ENCODE results near the gene RORB.

Gene RORB

DNA sequence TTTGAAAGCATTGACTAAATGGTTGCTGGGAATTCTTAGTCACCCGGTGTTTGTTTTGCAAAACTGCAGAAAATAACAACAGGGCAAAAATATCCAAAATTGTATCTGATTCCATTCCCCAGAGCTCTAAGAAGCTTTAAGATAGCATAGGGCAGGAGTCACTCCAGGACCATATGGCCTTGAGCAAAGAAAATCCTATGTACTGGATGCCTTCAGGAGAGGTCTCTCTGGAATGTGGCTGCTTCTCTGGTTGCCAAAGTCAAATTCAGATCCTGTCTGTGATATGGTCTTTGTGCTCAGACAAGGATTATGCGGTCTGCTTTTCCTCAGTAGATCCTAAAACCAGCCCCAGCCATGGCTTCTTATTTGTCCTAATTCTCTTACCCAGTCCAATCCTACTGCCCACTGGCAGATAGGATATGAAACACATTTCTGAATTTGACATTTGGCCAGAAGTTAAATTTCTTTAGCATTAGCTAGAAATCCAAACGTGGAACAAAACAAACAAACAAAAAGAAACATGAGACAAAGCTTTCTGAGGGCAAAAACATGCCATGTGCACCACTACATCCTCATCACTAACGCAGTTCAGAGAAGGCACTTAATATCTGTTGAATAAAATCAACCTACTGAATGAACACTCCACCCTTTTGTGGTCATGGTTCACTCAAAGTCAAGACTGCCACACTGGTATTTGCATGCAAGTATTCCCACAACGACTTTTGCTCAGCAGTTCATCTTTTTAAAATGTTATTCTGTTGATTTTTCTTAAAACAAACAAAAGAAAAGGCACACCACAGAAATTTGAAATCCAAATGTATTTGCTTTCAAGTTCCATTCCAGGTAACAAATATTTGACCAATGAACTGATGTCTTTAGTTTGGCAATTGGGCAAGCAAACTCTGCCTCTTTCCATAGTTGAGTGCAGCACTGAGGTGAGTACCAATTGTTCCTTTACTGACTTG is 224.8 kb downstream of the RORB start:
- no peak overlapping the region for H3K9ac ChIP-seq (ENCODE audit: low read length)
- H3F3A ChIP-seq (ENCODE audit: insufficient read depth, low read length) = no peaks in the 10 kb centered on the region
- no peak overlapping the region for H3K27ac ChIP-seq (ENCODE audit: low read length)
- H3K9me3 ChIP-seq (replicated peaks; ENCODE audit: insufficient read depth, low read length) = no peaks in the 10 kb centered on the region
- H4K20me1 ChIP-seq (ENCODE audit: insufficient read depth, low read length) = no peaks in the 10 kb centered on the region
- H3K4me3 ChIP-seq (ENCODE audit: low read length) = no peak overlapping the region
- H3K79me2 ChIP-seq (ENCODE audit: low read length) = no peaks in the 10 kb centered on the region
- H3K4me2 ChIP-seq (ENCODE audit: low read depth, low read length) = no peak overlapping the region
- no peaks in the 10 kb centered on the region for H3K36me3 ChIP-seq (replicated peaks; ENCODE audit: insufficient read depth, low read length)
- TF ChIP-seq EZH2 (optimal IDR thresholded peaks at IDR 0.05; ENCODE audit: low read depth, low read length) = no peak
- TF ChIP-seq, protein P1, sequence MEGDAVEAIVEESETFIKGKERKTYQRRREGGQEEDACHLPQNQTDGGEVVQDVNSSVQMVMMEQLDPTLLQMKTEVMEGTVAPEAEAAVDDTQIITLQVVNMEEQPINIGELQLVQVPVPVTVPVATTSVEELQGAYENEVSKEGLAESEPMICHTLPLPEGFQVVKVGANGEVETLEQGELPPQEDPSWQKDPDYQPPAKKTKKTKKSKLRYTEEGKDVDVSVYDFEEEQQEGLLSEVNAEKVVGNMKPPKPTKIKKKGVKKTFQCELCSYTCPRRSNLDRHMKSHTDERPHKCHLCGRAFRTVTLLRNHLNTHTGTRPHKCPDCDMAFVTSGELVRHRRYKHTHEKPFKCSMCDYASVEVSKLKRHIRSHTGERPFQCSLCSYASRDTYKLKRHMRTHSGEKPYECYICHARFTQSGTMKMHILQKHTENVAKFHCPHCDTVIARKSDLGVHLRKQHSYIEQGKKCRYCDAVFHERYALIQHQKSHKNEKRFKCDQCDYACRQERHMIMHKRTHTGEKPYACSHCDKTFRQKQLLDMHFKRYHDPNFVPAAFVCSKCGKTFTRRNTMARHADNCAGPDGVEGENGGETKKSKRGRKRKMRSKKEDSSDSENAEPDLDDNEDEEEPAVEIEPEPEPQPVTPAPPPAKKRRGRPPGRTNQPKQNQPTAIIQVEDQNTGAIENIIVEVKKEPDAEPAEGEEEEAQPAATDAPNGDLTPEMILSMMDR (IDR thresholded peaks at IDR 0.05; ENCODE audit: low read length) = no peak
- no peak for TF ChIP-seq EZH2phosphoT487 (IDR thresholded peaks at IDR 0.05; ENCODE audit: low read length)
- no peak for DNase-seq
- H2AFZ ChIP-seq (ENCODE audit: low read length) = no peak overlapping the region
- no peaks in the 10 kb centered on the region for H3K27me3 ChIP-seq (replicated peaks; ENCODE audit: insufficient read depth, low read length)
- no peaks in the 10 kb centered on the region for H3K9me2 ChIP-seq (replicated peaks; ENCODE audit: insufficient read depth, low read length)
- no peaks in the 10 kb centered on the region for H3K4me1 ChIP-seq (ENCODE audit: low read length)

DNA sequence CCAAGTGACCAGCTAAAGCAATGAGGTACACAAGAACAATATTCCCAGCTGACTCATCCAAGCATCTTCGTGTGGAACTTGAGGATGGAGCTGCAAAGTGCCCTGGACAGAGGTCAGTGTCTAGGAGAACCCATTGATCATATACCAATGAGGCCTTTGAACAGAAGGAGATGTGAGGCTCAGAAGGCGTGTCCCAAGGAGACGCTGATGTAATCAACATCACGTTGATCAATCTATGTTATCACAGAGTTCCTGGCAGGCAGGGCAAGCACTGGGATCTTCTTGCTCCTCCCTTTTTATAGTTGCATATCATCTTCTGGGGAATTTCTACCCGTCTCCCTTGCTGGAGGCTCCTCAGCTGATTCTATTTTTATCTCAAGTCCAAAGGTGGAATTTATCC is 227.2 kb downstream of the RORB start:
- no peaks in the 10 kb centered on the region for H3K27me3 ChIP-seq (replicated peaks; ENCODE audit: insufficient read depth, low read length)
- no peaks in the 10 kb centered on the region for H3F3A ChIP-seq (ENCODE audit: insufficient read depth, low read length)
- no peaks in the 10 kb centered on the region for H3K9me2 ChIP-seq (replicated peaks; ENCODE audit: insufficient read depth, low read length)
- no peaks in the 10 kb centered on the region for H3K4me1 ChIP-seq (ENCODE audit: low read length)
- H2AFZ ChIP-seq (ENCODE audit: low read length) = no peak overlapping the region
- DNase-seq = no peak
- H3K79me2 ChIP-seq (ENCODE audit: low read length) = no peaks in the 10 kb centered on the region
- no peaks in the 10 kb centered on the region for H3K36me3 ChIP-seq (replicated peaks; ENCODE audit: insufficient read depth, low read length)
- H3K9me3 ChIP-seq (replicated peaks; ENCODE audit: insufficient read depth, low read length) = no peaks in the 10 kb centered on the region
- no peak overlapping the region for H3K4me3 ChIP-seq (ENCODE audit: low read length)
- H3K4me2 ChIP-seq (ENCODE audit: low read depth, low read length) = no peak overlapping the region
- no peak overlapping the region for H3K27ac ChIP-seq (ENCODE audit: low read length)
- no peaks in the 10 kb centered on the region for H4K20me1 ChIP-seq (ENCODE audit: insufficient read depth, low read length)
- TF ChIP-seq EZH2phosphoT487 (IDR thresholded peaks at IDR 0.05; ENCODE audit: low read length) = no peak
- TF ChIP-seq, protein P1 (IDR thresholded peaks at IDR 0.05; ENCODE audit: low read length) = no peak
- TF ChIP-seq EZH2 (optimal IDR thresholded peaks at IDR 0.05; ENCODE audit: low read depth, low read length) = no peak
- H3K9ac ChIP-seq (ENCODE audit: low read length) = no peak overlapping the region

DNA sequence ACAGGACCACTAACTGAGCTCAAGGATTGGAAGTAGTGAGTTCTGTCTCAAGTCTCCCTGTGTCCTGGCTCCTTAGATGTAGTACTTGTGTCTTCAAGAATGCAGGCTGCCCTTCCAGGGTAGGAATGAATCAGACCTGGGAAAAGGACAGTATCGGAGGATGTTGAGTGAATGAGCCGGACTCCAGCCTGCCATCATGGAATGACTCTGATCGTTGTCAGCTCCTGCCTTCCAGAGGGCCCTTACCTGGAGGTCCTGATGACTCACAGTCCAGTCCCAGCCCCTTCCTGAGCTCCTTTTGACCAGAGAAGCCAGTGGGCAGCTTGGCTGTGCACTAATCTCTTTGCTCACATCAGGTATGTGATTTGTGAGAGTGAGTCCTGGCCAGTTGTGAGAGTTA is 229.4 kb downstream of the RORB start:
- Histone ChIP-seq H3K4me3 (ENCODE audit: low read length) (no peak overlapping the region), H3K27ac (ENCODE audit: low read length) (no peak overlapping the region), H3K79me2 (ENCODE audit: low read length) (no peaks in the 10 kb centered on the region), H3K27me3 (replicated peaks; ENCODE audit: insufficient read depth, low read length) (no peaks in the 10 kb centered on the region), H3K9me3 (replicated peaks; ENCODE audit: insufficient read depth, low read length) (no peaks in the 10 kb centered on the region), H3K4me2 (ENCODE audit: low read depth, low read length) (no peak overlapping the region), H3F3A (ENCODE audit: insufficient read depth, low read length) (no peaks in the 10 kb centered on the region), H4K20me1 (ENCODE audit: insufficient read depth, low read length) (no peaks in the 10 kb centered on the region), H3K36me3 (replicated peaks; ENCODE audit: insufficient read depth, low read length) (no peaks in the 10 kb centered on the region), H3K9ac (ENCODE audit: low read length) (no peak overlapping the region), H2AFZ (ENCODE audit: low read length) (no peak overlapping the region), H3K9me2 (replicated peaks; ENCODE audit: insufficient read depth, low read length) (no peaks in the 10 kb centered on the region), H3K4me1 (ENCODE audit: low read length) (no peaks in the 10 kb centered on the region)
- DNase-seq = no peak
- TF ChIP-seq EZH2phosphoT487 (IDR thresholded peaks at IDR 0.05; ENCODE audit: low read length) = no peak
- TF ChIP-seq, protein P1 (IDR thresholded peaks at IDR 0.05; ENCODE audit: low read length) = no peak
- TF ChIP-seq EZH2 (optimal IDR thresholded peaks at IDR 0.05; ENCODE audit: low read depth, low read length) = no peak

Measured in MM.1S (cell line).